GM19455 (cell line): ENCODE results near the gene ZNF280B.
"Not testable (repeated sequence)": the region's sequence is repeated elsewhere in the genome, so short reads cannot be mapped to it uniquely, and the experiment has no call there.

Experiments used
- ATAC-seq: cut with Tn5 transposase; IDR thresholded peaks from one replicate; pipeline ENCODE4 v1.9.1; 2021; ENCODE audit not compliant: unreplicated experiment

ZNF280B gene

GRCh38 chr22:22509912-22510311 is 1.4 kb upstream of the ZNF280B start:
- ATAC-seq = not testable (repeated sequence)

DNA sequence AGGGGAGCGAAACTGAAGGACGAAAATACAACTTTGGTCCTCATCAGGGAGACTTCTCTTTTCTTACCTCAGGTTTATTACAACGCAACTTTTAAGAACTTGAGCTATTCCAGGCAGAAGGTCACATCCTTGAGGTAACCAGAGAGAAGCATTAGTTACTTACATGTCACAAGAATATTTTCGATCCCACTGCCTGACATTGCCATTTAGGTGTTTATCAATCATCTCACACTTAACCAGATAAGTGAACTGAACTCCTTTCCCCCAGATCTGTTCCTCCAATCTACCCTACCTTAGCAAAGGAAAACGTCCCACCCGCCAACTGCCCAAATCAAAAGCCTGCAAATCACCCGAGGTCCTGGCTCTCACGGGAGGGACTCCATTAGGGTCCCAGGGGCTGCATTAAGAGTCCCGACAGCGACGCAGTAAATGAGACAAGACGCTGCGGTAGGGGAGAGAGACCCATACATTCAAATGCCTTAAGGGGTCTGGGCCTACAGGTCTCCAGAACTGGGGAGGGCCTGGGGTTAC is 734 bp downstream of the ZNF280B start:
- ATAC-seq = no peak

- ATAC-seq = no peak
Measured at GRCh38 chr22:22506736-22507135, 1.8 kb downstream of the ZNF280B start.

GRCh38 chr22:22498267-22498666 is 10.3 kb downstream of the ZNF280B start:
- ATAC-seq = no peak

DNA sequence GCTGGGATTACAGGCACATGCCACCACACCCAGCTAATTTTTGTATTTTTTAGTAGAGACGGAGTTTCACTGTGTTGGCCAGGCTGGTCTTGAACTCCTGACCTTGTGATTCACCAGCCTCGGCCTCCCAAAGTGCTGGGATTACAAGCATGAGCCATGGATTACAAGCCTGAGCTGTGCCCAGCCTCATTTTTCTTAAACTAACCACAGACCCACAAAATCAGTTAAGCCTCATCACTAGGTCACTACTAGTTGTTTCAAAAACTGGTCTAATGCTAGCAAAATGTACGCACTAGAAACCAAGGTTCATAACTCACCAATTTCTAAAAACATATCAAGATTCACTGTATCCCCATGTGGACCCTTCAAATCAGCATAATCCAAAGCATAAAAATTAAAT is 17.0 kb downstream of the ZNF280B start:
- ATAC-seq = not testable (repeated sequence)

GRCh38 chr22:22488736-22489135 is 19.8 kb downstream of the ZNF280B start:
- ATAC-seq = no peak

DNA sequence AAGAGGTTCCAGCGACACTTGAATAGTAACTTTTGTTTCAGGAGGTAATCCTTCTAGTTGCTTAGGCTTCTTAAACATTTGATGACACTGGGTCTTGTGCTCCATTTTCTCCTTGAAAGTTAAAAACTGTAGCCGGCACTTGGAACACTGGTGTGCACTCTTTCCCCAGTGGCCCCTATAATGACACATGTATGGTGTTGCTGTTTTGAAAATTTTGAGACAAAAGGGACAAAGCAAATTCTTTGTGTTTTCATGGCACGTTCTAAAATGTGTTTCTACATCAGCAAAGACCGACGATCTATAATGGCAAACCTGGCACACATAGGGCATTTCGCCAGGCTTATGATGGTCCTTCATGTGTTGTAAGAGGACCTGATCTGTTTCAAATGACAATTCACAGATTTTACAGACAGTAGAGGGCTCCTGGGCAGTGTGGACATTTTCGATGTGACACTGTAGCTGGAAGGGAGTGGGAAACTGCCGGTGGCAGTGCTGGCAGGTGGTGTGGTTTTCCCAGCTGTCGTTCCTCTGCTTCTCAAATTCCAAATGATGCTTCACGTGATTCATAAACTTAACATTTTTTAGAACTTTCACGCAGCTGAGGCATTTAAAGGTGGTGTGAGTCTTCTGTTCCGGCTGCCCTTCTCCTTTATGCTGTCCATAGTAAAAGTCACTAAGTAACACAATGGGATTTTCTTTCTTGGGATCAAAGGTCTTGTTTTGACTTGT is 20.5 kb downstream of the ZNF280B start:
- ATAC-seq = no peak

DNA sequence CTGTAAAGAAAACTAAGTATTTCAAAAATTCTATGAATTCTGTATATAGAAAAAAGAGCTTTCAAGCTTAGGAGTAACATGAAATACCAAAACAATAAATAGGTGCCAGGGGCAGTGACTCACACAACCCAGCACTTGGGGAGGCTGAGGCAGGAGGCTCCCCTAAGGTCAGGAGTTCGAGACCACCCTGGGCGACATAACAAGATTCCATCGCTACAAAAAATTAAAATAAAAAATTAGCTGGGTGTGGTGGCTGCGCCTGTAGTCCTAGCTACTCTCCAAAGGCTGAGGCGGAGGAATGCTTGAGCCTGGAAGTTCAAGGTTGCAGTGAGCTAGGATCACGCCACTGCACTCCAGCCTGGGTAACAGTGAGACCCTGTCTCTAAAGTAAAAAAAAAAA is 21.5 kb downstream of the ZNF280B start:
- no peak for ATAC-seq

DNA sequence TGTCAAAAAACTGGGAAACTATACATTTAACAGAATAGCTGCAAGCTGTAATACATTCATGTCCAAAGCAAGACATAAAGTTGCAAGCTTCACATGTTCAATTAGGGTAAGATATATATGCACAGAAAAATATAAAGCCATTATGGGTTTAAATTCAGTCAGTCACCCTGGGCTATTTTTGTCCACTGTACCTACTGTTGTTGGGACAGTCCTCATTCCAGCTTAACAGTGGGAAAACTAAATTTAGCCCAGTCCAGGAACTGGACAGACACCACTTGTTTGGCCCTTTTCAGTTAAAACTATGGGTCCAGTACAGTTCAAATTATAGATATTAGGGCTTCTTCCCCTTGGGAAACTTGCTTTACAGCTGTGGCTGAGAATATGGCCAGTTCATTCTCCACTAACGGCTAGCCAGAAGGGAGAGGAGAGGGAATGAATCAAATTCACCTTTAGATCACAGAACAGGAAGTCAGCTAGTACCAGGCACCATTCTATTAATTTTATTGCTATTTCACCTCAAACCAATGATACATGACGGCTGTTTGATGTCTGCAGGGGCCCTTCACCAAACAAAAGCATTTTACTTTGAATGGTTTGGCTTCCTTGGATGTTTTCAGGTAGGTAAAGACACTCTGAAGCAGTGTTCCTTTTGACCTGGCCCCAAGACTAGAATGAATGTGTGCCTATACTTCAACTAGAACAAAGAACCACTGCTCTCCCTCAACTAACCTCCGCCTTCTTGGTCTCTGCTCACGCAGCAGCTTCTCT is 22.2 kb downstream of the ZNF280B start:
- no peak for ATAC-seq

GRCh38 chr22:22485524-22485923 is 23.0 kb downstream of the ZNF280B start:
- no peak for ATAC-seq

GRCh38 chr22:22484023-22484422 is 24.5 kb downstream of the ZNF280B start:
- ATAC-seq = no peak

- no peak for ATAC-seq
Measured at GRCh38 chr22:22480940-22481339, 27.6 kb downstream of the ZNF280B start.

GRCh38 chr22:22479999-22480532 is 28.5 kb downstream of the ZNF280B start:
- no peak for ATAC-seq

DNA sequence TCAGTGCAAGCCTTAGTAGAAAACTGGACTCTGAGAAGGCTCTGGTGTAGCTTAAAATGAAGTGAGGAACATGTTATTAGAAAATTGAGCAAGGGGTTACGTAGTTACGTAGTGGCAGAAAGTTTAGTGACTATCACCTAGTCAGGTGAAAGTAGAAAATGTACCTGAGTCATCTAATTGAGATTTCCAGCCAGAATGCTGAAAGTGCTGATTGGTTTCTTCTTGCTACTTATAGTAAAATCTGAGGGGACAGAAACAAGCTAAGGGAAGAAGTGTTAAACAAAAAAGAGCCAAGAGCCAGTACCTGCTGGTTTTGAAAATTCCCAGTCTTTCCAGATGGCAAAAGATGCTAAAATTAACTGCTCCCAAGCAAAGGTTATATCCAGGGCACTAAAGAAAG is 29.4 kb downstream of the ZNF280B start:
- no peak for ATAC-seq

DNA sequence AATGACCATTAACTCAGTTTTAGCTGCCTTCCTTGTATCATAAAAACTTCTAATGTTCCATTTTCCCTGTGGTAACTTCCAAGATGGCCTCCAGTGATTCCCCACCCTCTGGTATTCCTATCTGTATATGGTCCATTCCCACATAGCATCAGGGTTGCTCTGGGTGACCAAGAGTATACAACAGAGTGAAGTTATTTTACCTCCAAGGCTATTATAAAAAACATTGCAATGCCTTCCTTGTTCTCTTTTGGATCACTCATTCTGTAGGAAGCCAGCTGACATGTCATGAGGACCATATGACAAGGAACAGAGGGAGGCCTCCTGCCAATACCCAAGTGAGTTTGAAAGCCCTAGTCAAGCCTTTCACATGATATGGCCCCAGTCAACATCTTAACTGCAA is 30.1 kb downstream of the ZNF280B start:
- no peak for ATAC-seq

DNA sequence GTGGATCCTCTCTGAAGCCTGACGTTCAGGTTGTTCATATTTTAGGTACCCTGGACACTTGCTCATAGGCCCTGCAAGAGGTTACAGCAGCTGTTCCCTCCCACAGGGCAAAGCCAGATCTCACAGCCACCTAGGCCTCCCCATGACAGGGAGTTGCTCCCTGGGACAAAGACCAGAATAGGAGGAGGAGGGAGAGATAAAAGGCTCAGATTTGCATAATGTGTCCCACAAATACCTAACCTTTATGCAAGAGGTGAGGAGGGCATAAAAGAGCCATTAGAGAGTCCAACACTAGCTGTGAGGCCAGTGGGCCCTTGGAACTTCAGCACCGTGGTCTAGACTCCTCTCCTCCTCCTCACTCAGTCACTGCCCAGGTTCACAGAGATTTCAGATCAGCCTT is 33.8 kb downstream of the ZNF280B start:
- no peak for ATAC-seq

- not testable (repeated sequence) for ATAC-seq
Measured at GRCh38 chr22:22471104-22471503, 37.4 kb downstream of the ZNF280B start.

DNA sequence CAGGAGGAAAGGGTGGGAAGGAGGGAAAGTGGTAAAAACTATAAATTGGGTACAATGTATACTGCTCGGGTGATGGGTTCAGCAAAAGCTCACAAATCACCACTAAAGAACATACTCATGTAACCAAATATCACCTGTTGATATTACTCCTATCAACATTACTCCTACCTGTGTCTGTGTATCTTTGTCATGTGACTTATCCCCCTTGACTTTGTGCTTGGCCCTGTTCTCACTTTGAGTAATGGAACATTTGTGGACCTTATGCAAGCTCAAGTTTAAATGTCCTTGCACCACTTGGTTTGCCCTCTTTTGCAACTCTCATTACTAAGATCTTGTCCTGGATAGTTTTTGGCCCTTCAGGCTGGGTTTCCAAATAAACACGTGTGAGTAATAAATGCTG is 39.0 kb downstream of the ZNF280B start:
- ATAC-seq = no peak

DNA sequence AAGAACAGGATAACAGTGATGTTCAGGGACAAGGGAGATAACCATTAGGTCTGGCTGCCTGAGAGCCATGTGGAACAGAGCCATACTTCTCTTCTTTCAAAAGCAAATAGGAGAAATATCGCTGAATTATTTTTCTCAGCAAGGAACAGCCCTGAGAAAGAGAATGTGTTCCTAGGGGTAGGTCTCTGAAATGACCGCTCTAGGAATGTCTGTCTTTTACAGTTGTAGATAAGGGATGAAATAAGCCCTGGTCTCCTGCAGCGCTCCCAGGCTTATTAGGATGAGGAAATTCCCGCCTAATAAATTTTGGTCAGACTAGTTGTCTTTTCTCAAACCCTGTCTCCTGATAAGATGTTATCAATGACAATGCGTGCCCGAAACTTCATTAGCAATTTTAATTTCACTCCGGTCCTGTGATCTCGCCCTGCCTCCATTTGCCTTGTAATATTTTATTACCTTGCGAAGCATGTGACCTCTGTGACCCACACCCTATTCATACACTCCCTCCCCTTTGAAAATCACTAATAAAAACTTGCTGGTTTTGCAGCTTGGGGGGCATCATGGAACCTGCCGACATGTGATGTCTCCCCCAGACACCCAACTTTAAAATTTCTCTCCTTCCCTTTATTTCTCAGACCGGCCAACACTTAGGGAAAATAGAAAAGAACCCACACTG is 39.6 kb downstream of the ZNF280B start:
- ATAC-seq = not testable (repeated sequence)

- ATAC-seq = no peak
Measured at GRCh38 chr22:22467112-22467511, 41.4 kb downstream of the ZNF280B start.

- no peak for ATAC-seq
Measured at GRCh38 chr22:22465782-22466181, 42.8 kb downstream of the ZNF280B start.
